ENCODE results near the gene ZNF804B.

Gene ZNF804B

GRCh38 chr7:88759230-88760135 lies at the start of gene ZNF804B:
TSS of gene ZNF804B (plus strand) at chr7:88759700. CDS start at chr7:88759977, 277 bp downstream.
- DNase-seq (ENCODE audit: low read depth): no peak

- DNase-seq (ENCODE audit: low read depth): no peak
Measured at GRCh38 chr7:88735920-88736319, 23.6 kb upstream of the ZNF804B start.

GRCh38 chr7:88737632-88738031 lies 21.9 kb upstream of the ZNF804B start:
- no peak for DNase-seq (ENCODE audit: low read depth)

- no peak for DNase-seq (ENCODE audit: low read depth)
Measured at GRCh38 chr7:88746126-88746525, 13.4 kb upstream of the ZNF804B start.

- no peak for DNase-seq (ENCODE audit: low read depth)
Measured at GRCh38 chr7:88756802-88757201, 2.7 kb upstream of the ZNF804B start.

GRCh38 chr7:88757371-88757770 lies 2.1 kb upstream of the ZNF804B start:
- DNase-seq (ENCODE audit: low read depth): no peak

- DNase-seq (ENCODE audit: low read depth): no peak
Measured at GRCh38 chr7:88758381-88759229, 895 bp upstream of the ZNF804B start.

- DNase-seq (ENCODE audit: low read depth): no peak
Measured at GRCh38 chr7:88760136-88760515, 626 bp downstream of the ZNF804B start.

GRCh38 chr7:88761779-88762178 lies 2.3 kb downstream of the ZNF804B start:
- no peak for DNase-seq (ENCODE audit: low read depth)

GRCh38 chr7:88771417-88771816 lies 11.9 kb downstream of the ZNF804B start:
- no peak for DNase-seq (ENCODE audit: low read depth)

- DNase-seq (ENCODE audit: low read depth): no peak
Measured at GRCh38 chr7:88772776-88773175, 13.3 kb downstream of the ZNF804B start.

- DNase-seq (ENCODE audit: low read depth): no peak
Measured at GRCh38 chr7:88775838-88776237, 16.3 kb downstream of the ZNF804B start.

GRCh38 chr7:88787777-88788176 lies 28.3 kb downstream of the ZNF804B start:
- DNase-seq (ENCODE audit: low read depth): no peak

- peak; percentile 33 for DNase-seq (ENCODE audit: low read depth)
Measured at GRCh38 chr7:88789480-88790064, 30.1 kb downstream of the ZNF804B start.

- DNase-seq (ENCODE audit: low read depth): no peak
Measured at GRCh38 chr7:88791891-88792290, 32.4 kb downstream of the ZNF804B start.

GRCh38 chr7:88792361-88792760 lies 32.9 kb downstream of the ZNF804B start:
- no peak for DNase-seq (ENCODE audit: low read depth)

- no peak for DNase-seq (ENCODE audit: low read depth)
Measured at GRCh38 chr7:88795553-88795952, 36.1 kb downstream of the ZNF804B start, which contains the start of gene TEX47. TSS of gene TEX47 (minus strand) at chr7:88795737. CDS start at chr7:88794942, 795 bp downstream.

GRCh38 chr7:88801046-88801445 lies 41.5 kb downstream of the ZNF804B start:
- DNase-seq (ENCODE audit: low read depth): no peak

GRCh38 chr7:88806280-88807037 lies 47.0 kb downstream of the ZNF804B start:
- no peak for DNase-seq (ENCODE audit: low read depth)

GRCh38 chr7:88818552-88818951 lies 59.1 kb downstream of the ZNF804B start:
- DNase-seq (ENCODE audit: low read depth): no peak

- DNase-seq (ENCODE audit: low read depth): no peak
Measured at GRCh38 chr7:88826222-88826621, 66.7 kb downstream of the ZNF804B start.
